SK-N-SH (cell line): ENCODE results near the gene SLC5A3.

Experiments
- EP300 ChIP-seq, 2 experiments: IDR thresholded peaks; 2 replicates each; pipeline versions ENCODE4 v1.4.0 to v1.6.1; 2012; ENCODE audit warnings: borderline replicate concordance in 1 of 2, low read depth in 1 of 2, low read length in 1 of 2
- FOSL2 ChIP-seq: IDR thresholded peaks from 2 replicates; pipeline ENCODE4 v1.4.0; 2012; ENCODE audit warnings: low read depth, mild to moderate bottlenecking, moderate library complexity, borderline replicate concordance
- GATA2 ChIP-seq: sonication (generic); formaldehyde crosslinking; IDR thresholded peaks from 2 replicates; pipeline ENCODE4 v1.5.0; 2020; ENCODE audit warnings: mild to moderate bottlenecking, missing genetic modification reagents
- NFIC ChIP-seq: IDR thresholded peaks from 2 replicates; pipeline ENCODE4 v1.4.0; 2012; ENCODE audit warnings: borderline replicate concordance
- POLR2AphosphoS5 ChIP-seq: IDR thresholded peaks from 2 replicates; pipeline ENCODE4 v1.6.1; 2012; ENCODE audit warnings: low read depth, low read length
- YY1 ChIP-seq: IDR thresholded peaks from 2 replicates; pipeline ENCODE4 v1.4.0; 2012; ENCODE audit warnings: low read depth, mild to moderate bottlenecking
- TF ChIP-seq, protein P1 (sequence below): IDR thresholded peaks from 2 replicates; pipeline ENCODE4 v1.6.1; 2012; ENCODE audit warnings: mild to moderate bottlenecking, low read depth, low read length, moderate library complexity
- TF ChIP-seq, protein P2 (sequence below): IDR thresholded peaks from 2 replicates; pipeline ENCODE4 v1.4.0; 2012; ENCODE audit warnings: low read depth
- TF ChIP-seq, protein P3 (sequence below): IDR thresholded peaks from 2 replicates; pipeline ENCODE4 v1.4.0; 2012; ENCODE audit warnings: low read depth, borderline replicate concordance
- TF ChIP-seq, protein P4 (sequence below): fragments of 200-600 bp; sonication (generic); IDR thresholded peaks from 2 replicates; pipeline ENCODE4 v1.6.1; 2017; ENCODE audit warnings: antibody characterized with exemption, mild to moderate bottlenecking, moderate library complexity

DNA sequence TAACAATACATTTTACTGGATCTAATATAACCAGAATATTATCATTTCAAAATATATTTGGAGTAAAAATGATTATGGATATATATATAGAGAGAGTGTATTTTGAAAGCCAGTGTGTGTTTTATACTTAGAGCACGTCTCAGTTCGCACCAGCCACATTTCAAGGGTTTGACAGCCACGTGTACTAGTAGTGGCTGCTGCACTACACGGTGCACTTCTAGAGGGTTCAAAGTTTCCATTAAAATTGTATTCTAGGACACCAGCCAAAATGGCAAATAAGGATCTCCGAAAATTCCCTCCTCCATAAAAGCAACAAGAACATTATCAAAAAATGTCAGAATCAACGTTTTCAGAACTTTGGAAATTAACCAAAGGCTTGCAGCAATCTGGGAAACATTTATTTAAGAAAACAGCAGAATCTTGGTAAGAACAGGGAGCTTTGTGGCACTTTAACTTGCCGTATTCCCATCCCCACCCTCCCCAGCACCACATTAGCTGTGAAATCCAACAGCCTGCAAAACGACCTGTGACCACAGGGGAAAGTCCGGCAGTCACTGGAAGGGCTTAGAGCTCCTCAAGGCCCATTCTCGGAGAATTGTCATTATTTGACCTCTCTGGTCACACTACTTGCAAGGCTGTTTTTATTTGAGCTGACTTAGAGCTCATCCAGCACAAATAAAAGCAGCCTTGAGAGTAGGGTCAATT lies 33.5 kb upstream of the SLC5A3 start:
- TF ChIP-seq, protein P1, sequence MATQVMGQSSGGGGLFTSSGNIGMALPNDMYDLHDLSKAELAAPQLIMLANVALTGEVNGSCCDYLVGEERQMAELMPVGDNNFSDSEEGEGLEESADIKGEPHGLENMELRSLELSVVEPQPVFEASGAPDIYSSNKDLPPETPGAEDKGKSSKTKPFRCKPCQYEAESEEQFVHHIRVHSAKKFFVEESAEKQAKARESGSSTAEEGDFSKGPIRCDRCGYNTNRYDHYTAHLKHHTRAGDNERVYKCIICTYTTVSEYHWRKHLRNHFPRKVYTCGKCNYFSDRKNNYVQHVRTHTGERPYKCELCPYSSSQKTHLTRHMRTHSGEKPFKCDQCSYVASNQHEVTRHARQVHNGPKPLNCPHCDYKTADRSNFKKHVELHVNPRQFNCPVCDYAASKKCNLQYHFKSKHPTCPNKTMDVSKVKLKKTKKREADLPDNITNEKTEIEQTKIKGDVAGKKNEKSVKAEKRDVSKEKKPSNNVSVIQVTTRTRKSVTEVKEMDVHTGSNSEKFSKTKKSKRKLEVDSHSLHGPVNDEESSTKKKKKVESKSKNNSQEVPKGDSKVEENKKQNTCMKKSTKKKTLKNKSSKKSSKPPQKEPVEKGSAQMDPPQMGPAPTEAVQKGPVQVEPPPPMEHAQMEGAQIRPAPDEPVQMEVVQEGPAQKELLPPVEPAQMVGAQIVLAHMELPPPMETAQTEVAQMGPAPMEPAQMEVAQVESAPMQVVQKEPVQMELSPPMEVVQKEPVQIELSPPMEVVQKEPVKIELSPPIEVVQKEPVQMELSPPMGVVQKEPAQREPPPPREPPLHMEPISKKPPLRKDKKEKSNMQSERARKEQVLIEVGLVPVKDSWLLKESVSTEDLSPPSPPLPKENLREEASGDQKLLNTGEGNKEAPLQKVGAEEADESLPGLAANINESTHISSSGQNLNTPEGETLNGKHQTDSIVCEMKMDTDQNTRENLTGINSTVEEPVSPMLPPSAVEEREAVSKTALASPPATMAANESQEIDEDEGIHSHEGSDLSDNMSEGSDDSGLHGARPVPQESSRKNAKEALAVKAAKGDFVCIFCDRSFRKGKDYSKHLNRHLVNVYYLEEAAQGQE, result no peak
- no peak for TF ChIP-seq FOSL2
- TF ChIP-seq, protein P2, sequence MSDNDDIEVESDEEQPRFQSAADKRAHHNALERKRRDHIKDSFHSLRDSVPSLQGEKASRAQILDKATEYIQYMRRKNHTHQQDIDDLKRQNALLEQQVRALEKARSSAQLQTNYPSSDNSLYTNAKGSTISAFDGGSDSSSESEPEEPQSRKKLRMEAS, result no peak
- TF ChIP-seq EP300 (IDR thresholded peaks at IDR 0.05; ENCODE audit: borderline replicate concordance in 1 of 2, low read depth in 1 of 2, low read length in 1 of 2), result no peak
- TF ChIP-seq POLR2AphosphoS5, result no peak
- TF ChIP-seq, protein P3, sequence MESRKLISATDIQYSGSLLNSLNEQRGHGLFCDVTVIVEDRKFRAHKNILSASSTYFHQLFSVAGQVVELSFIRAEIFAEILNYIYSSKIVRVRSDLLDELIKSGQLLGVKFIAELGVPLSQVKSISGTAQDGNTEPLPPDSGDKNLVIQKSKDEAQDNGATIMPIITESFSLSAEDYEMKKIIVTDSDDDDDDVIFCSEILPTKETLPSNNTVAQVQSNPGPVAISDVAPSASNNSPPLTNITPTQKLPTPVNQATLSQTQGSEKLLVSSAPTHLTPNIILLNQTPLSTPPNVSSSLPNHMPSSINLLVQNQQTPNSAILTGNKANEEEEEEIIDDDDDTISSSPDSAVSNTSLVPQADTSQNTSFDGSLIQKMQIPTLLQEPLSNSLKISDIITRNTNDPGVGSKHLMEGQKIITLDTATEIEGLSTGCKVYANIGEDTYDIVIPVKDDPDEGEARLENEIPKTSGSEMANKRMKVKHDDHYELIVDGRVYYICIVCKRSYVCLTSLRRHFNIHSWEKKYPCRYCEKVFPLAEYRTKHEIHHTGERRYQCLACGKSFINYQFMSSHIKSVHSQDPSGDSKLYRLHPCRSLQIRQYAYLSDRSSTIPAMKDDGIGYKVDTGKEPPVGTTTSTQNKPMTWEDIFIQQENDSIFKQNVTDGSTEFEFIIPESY, result no peak
- TF ChIP-seq, protein P4, sequence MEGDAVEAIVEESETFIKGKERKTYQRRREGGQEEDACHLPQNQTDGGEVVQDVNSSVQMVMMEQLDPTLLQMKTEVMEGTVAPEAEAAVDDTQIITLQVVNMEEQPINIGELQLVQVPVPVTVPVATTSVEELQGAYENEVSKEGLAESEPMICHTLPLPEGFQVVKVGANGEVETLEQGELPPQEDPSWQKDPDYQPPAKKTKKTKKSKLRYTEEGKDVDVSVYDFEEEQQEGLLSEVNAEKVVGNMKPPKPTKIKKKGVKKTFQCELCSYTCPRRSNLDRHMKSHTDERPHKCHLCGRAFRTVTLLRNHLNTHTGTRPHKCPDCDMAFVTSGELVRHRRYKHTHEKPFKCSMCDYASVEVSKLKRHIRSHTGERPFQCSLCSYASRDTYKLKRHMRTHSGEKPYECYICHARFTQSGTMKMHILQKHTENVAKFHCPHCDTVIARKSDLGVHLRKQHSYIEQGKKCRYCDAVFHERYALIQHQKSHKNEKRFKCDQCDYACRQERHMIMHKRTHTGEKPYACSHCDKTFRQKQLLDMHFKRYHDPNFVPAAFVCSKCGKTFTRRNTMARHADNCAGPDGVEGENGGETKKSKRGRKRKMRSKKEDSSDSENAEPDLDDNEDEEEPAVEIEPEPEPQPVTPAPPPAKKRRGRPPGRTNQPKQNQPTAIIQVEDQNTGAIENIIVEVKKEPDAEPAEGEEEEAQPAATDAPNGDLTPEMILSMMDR, result no peak
- TF ChIP-seq YY1, result no peak
- no peak for TF ChIP-seq NFIC
- no peak for TF ChIP-seq GATA2 (CRISPR knock-in tag)
